ENCODE results near the gene ZNF514.
"Not testable (repeated sequence)": the region's sequence is repeated elsewhere in the genome, so short reads cannot be mapped to it uniquely, and the experiment has no call there.

The ZNF514 gene

DNA sequence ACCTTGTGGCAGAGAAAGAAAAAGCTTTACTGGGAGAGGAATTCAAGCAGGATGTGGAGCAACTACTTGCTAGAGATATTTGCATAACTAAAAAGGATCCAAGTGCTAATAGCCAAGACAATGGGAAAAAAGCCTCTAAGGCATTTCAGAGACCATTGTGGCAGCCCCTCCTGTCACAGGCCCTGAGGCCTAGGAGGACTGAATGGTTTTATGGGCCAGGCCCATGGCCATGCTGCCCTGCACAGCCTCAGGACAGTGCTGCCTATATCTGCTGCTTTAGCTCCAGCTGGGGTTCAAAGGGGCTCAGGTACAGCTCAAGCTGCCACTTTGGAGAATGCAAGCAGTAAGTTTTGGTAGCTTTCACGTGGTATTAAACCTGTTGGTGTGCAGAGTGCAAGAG lies 20.9 kb downstream of the ZNF514 start:
- no peak for DNase-seq (ENCODE audit: low read depth in 2 of 2)

DNA sequence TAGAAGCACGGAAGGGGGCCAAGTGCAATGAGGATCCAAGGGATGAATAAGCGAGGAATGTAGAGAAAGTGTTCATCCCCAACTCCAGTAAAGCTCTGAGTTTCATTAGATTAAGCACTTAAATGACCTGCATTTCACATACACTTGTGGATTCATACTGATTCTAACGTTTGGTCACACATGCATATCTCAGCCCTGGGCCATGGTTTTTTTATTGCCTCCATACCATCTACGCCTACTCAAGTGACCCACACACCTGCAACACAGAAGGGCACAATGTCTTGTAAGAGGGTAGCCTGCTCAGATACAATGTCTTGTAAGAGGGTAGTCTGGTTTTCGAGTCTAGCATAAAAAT lies 37.5 kb downstream of the ZNF514 start:
- DNase-seq (ENCODE audit: low read depth in 2 of 2): no peak

DNA sequence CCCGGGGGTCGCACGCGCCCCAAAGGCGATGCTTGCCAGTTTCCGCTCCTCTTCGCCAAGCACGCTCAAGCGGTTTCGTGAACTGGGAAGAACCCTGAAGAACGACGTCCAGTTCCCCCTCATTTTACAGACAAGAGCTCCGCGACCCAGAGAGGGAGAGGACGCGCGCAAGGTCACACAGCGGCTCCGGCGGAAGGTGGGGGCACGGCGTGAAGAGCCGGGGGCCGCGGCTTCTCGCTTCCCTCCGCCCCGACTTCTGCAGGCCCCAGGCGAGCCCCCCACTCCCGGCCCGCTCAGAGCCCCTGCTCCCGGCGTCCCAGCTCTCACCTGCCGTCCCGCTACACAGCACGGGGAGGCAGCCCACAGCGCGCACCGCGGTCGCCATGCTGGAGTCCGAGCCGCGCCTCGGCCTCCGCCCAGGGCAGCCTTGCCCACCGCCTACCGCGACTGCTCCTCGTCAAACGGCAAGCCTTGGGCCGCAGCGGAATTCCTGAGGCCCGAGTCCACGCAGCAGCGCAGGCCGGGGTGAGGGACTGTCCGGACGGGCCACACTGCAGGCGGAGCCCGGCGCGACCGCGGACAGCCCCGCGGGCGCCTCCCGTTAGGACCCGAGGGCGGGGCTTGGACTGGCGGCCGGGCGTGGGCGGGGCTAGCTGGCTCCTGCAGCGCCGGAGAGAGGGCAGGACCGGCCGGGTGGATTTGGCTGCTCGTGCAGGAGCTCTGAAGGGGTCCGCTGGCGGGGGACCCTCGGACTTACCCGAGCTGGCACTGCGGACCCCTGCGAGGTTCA lies 38.0 kb downstream of the ZNF514 start, which contains the start of gene MRPS5:
TSS of gene MRPS5 (minus strand) at position 402 of the 790 bp plus-strand sequence. CDS start at position 385, 17 bp downstream.
- peak; percentile 66 to 72 for DNase-seq (ENCODE audit: low read depth in 2 of 2)

DNA sequence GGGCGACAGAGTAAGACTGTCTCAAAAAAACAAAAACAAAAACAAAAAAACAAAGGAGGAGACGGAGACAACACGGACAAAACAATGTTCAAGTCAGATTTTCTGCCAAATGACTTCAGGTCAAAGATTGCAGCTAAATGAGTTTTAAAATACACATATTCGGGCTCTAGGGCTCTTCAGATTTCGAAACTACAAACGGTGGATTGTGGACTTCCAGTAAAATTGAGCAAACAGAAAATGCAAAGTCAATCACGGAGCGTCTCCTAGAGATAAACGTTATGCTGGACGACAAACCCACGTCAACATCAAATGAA lies 38.6 kb downstream of the ZNF514 start:
- DNase-seq (ENCODE audit: low read depth in 2 of 2): no peak

DNA sequence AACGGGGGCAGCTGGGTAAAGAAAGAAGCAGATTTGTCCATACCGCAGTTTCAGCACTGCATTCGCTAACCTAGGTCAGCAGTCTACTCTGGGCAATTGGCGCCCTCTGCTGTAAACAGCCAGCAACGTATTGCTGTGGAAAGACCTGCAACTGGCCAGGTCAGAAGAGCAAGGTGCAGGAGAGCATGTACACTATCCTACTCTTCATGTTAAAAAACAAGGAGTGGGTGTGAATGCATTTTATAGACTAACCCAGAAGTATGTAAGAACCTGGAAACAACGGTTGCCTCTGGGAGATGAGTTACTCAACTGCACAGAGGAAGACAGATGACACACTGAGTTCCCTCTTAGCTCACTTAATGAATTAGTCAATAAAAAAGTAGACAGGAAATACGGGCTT lies 44.2 kb downstream of the ZNF514 start:
- DNase-seq (ENCODE audit: low read depth in 2 of 2): peak; percentile 35 to 51

DNA sequence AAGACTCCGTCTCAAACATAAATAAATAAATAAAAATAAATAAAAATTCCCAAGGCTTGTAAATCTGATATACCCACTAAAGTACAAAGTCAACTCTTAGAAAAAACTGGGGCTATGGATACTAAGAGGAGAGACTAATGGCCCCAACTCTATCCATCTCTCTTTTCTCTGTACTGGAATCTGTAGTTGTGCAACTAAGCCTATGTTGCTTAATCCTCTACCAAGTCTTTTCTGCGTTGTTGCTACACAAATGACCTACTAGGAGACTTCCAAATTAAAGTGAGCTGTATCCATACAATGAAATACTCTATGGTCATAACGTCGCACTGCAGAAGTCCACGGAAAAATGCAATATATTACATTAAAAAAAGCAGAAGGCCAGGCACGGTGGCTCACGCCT lies 46.2 kb downstream of the ZNF514 start:
- no peak for DNase-seq (ENCODE audit: low read depth in 2 of 2)

DNA sequence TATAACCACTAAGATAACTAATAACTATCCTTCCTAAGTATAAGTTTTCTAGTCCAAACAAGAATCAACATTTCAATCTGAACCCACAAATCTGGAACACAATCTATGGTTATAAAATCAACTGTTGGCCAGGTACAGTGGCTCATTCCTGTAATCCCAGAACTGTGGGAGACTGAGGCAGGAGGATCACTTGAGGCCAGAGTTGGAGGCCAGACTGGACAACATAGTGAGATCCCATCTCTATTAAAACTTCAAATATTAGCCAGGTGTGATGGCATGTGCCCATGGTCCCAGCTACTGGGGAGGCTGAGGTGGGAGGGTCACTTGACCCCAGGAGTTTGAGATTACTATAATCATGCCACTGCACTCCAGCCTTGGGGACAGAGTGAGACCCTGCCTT lies 49.3 kb downstream of the ZNF514 start:
- DNase-seq (ENCODE audit: low read depth in 2 of 2): no peak

DNA sequence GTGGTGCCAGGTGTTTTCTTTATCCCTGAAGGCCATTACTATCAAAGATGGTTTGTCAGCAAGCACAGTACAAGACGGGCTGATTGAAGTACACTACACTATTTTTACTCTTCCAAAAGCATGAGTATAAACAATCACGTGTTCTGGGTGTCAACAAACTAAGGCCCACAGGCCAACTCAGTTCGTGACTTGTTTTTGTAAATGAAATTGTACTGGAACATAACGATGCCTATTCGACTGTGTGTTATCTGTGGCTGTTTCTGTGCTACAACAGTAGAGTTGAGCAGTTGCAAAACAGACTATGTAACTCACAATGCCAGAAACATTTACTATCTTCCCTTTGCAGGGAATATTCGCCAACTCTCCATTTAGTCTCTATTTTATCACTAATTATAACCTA lies 50.4 kb downstream of the ZNF514 start:
- DNase-seq (ENCODE audit: low read depth in 2 of 2): no peak

DNA sequence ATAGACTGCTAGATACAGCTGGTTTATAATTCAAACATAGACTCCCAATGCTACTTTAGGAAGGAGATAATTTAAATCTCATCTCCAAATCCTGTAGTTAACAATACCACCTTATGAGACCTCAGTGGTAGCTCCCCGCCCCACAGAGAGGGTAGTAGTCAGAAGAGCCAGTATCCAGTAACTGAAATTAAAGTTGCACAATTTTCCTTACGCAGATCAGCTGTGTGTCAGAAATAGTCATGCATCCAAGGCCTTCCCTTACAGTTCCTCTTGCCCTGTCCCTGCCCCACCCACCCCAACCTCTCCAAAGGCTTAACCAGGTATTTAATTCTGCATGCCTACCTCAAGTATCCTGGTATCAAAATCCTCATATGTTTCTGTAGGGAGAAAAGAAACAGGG lies 53.6 kb downstream of the ZNF514 start:
- no peak for DNase-seq (ENCODE audit: low read depth in 2 of 2)

DNA sequence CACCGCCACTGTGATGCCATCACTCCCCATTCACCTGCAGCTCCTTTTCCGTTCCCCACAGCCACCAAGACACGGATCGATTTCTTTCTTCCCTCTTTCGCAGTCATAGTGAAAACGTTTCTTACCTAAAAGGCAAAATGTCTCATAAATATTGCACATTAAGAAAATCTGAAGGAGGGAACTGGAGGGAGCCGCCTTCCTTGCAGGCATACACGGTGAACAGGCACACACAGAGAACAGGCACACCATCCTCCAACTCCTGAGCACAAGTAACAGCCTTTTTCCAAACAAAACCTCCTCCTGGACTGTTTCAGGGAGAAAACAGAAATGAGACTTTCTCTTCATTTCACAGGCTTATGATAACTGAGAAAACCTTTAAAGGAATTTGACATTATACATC lies 55.0 kb downstream of the ZNF514 start:
- no peak for DNase-seq (ENCODE audit: low read depth in 2 of 2)

DNA sequence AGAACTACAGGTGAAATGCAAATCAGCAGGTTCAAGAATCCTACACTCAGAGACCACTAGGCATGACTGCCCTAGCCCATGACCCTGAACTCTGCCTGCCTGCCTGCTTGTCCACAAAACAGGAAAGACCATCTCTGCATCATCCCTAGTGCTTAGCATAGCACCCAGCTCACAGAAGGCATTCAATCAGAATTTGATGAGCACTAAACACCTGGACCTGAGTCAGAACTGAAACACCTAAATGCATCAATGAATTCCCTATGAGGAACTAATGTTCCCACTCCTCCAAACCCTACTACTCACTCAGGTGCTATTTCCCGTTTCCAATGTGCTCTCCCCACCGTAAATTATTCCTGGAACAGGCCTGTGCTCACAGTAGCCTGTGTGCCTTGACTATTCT lies 59.7 kb downstream of the ZNF514 start:
- no peak for DNase-seq (ENCODE audit: low read depth in 2 of 2)

DNA sequence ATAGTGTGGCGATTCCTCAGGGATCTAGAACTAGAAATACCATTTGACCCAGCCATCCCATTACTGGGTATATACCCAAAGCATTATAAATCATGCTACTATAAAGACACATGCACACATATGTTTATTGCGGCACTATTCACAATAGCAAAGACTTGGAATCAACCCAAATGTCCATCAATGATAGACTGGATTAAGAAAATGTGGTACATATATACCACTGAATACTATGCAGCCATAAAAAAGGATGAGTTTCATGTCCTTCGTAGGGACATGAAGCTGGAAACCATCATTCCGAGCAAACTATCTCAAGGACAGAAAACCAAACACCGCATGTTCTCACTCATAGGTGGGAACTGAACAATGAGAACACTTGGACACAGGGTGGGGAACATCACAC lies 61.4 kb downstream of the ZNF514 start:
- not testable (repeated sequence) for DNase-seq (ENCODE audit: low read depth in 2 of 2)

Data from activated CD8-positive, alpha-beta memory T cell treated with anti-CD3 and anti-CD28 coated beads for 4 hours (primary cell).